HG02852 (cell line): ENCODE results near the gene DPH2.

Experiments used
- ATAC-seq: cut with Tn5 transposase; IDR thresholded peaks from one replicate; pipeline ENCODE4 v1.9.1; 2021; ENCODE audit warnings: mild to moderate bottlenecking, moderate library complexity; ENCODE audit not compliant: unreplicated experiment

Gene DPH2

GRCh38 chr1:43965316-43965715, 4.5 kb upstream of the DPH2 start:
- no peak for ATAC-seq

DNA sequence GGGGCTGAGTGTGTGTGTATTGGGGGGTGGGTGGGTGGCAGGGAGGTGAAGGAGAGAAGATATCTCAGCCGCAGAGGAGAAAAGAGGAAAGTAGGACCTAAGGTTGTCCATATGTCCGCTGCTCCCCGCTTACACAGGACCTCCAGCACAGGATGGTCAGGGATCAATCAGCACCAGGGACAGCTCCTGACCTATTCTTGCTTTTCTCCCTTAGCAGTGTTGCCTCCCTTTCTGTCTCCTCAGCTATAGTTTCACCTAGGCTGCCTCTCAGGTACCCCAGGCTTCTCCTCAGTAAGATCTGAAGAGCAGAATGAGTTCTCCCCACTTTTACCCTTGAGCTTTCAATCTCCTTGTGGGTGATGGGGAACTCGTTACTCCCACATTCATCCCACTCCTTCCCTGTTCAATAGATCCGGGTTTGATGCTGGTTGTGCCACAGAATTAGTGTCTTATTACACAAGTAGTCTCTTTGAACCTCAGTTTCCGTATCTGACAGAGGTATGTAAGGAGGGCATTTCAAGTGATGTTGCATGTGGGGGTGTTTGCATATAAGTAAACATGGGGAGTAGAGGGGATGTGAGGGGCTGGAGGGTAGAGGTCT, 1.4 kb upstream of the DPH2 start:
- ATAC-seq = no peak

DNA sequence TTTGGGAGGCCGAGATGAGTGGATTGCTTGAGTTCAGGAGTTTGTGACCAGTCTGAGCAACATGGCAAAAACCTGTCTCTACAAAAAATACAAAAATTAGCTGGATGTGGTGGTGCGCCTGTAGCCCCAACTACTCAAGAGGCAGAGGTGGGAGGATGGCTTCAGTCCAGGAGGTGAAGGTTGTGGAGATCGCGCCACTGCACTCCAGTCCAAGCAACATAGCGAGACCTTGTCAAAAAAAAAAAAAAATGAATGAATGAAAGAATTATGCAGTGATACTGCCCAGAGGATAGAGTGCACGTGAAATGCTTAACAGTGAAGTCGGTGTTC, 429 bp upstream of the DPH2 start:
- no peak for ATAC-seq

GRCh38 chr1:43970502-43970901, 692 bp downstream of the DPH2 start:
- ATAC-seq = no peak

- ATAC-seq = no peak
These were observed 1.1 kb downstream of the DPH2 start for GRCh38 chr1:43970911-43971310.

DNA sequence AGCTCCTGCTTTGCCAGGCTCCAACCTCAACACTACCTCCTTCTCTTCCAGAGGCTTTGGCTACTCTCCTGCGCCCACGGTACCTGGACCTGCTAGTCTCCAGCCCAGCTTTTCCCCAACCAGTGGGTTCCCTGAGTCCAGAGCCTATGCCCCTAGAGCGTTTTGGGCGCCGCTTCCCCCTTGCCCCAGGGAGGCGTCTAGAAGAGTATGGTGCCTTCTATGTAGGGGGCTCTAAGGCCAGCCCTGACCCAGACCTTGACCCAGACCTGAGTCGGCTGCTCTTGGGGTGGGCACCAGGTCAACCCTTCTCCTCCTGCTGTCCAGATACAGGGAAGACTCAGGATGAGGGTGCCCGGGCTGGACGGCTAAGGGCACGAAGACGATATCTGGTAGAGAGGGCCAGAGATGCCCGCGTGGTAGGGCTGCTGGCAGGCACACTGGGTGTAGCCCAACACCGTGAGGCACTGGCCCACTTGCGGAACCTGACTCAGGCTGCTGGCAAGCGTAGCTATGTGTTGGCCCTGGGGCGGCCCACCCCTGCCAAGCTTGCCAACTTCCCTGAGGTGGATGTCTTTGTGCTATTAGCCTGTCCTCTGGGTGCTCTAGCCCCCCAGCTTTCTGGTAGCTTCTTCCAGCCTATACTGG, 1.6 kb downstream of the DPH2 start:
- no peak for ATAC-seq

GRCh38 chr1:43973981-43974442, 4.2 kb downstream of the DPH2 start:
- peak; percentile 0 for ATAC-seq

- ATAC-seq = peak; percentile 67
These were observed 4.8 kb downstream of the DPH2 start, which contains the start of gene ATP6V0B for GRCh38 chr1:43974443-43975248. Gene ATP6V0B, plus strand, starts transcription at chr1:43974960. Its CDS starts 81 bp downstream, at chr1:43975041.

DNA sequence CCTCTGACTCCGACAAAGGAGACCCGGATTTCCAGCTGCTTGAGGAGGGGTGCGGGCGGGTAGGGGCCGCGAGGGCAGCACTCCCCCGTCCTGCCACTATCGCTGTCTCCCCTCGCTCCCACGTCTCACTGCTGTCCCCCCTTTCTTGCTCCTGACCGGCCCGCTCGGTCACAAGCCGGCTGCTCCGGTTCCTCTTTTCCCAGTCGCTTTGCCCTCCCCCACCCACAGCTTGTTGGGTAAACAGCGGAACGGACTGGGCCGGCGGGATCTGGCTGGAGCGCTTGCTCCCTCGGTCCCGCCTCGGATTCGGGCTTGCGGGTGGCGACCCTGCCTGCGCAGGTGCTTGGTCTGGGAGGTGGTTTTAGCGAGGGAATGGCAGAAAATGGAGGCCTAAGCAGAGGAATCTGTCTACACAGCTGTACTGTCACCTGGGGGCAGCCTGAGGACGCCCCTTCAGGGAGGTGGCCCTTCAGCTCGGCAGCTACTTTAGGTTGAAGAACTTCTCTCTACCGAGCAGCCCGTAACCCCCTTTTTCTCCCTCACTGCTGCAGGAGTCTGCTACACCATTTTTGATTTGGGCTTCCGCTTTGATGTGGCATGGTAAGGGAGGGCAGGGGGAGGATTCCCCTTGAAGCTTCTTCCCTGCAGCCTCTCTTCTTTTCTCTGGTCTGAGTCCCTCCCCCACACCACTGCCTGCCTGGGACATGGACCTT, 5.6 kb downstream of the DPH2 start:
- no peak for ATAC-seq

DNA sequence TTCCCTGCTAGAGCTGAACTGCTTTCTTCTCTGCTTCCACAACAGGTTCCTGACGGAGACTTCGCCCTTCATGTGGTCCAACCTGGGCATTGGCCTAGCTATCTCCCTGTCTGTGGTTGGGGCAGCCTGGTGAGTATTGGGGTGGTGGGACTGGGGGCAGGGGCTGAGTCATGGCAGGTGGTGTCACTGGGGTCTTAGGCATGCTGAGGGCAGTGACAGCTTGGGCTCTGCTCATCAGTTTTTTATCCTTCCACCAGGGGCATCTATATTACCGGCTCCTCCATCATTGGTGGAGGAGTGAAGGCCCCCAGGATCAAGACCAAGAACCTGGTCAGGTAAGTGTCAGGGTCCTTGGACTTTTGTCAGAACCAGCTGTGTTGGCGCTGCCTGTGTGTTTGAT, 6.2 kb downstream of the DPH2 start:
- no peak for ATAC-seq

DNA sequence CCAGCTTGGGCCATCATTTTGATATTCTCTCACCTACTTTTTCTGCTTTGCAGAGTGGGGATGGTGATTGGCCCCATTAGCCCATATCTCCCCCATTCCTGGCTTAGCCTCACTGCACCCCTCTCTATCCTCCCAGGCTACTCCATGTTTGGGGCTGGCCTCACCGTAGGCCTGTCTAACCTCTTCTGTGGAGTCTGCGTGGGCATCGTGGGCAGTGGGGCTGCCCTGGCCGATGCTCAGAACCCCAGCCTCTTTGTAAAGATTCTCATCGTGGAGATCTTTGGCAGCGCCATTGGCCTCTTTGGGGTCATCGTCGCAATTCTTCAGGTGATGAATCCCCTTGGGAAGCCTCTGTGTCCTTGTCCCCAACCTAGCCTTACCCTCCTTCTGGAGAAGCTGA, 7.1 kb downstream of the DPH2 start:
- no peak for ATAC-seq

GRCh38 chr1:43977376-43978263, 7.8 kb downstream of the DPH2 start:
- no peak for ATAC-seq

- no peak for ATAC-seq
These were observed 8.4 kb downstream of the DPH2 start for GRCh38 chr1:43978264-43978550.

DNA sequence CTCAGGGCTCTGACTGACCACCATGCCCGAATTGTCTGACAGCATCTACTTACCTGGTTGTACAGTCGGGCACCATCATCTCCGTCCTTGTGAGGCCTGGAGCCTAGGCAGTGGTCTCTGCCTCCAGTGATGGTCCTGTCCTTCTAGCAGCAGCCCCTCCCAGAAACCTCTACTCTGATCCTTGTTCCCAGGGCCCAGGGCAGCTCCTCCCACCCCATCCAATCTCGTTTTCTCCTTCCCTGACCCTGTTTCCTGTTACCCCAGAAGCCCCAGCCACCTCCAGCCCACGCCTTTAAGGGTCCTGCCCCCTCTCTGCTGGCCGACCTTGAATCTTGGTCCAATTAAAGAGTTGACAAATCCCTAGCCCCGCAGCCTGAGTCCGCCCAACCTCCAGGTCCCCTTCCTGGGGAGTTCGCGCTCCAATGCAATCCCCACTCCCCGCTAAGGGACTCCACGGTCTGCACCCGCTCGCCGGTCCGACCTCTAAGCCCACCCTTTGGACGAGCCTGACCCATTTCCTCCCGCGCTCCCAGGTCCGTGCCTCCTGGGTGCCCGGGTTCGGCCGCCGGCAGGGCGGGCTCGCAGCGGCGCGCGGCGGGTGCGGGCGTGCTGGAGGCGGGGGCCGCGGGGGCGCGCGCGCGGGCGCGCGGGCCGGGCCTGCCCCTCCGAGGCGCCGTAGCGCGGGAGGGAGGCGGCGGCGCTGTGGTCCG, 8.9 kb downstream of the DPH2 start, which contains the start of gene B4GALT2:
Gene B4GALT2 (plus strand): TSS at position 660 of the 710 bp plus-strand sequence. CDS start 1,951 bp downstream, outside the sequence.
- ATAC-seq = no peak

DNA sequence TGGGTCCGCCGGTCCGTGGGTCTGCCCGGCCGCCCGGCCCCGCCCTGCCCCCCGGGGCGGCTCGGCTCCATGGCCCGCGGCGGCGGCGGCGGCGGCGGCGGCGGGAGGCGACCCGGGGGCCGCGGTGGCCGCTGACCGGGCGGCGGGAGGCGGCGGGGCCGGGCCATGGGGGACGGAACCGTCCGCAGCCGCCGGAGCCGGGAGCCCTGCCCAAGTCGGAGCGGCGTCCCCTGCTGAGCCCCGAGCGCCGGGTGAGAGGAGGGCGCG, 9.4 kb downstream of the DPH2 start:
- no peak for ATAC-seq

GRCh38 chr1:43979528-43980254, 9.9 kb downstream of the DPH2 start:
- no peak for ATAC-seq

DNA sequence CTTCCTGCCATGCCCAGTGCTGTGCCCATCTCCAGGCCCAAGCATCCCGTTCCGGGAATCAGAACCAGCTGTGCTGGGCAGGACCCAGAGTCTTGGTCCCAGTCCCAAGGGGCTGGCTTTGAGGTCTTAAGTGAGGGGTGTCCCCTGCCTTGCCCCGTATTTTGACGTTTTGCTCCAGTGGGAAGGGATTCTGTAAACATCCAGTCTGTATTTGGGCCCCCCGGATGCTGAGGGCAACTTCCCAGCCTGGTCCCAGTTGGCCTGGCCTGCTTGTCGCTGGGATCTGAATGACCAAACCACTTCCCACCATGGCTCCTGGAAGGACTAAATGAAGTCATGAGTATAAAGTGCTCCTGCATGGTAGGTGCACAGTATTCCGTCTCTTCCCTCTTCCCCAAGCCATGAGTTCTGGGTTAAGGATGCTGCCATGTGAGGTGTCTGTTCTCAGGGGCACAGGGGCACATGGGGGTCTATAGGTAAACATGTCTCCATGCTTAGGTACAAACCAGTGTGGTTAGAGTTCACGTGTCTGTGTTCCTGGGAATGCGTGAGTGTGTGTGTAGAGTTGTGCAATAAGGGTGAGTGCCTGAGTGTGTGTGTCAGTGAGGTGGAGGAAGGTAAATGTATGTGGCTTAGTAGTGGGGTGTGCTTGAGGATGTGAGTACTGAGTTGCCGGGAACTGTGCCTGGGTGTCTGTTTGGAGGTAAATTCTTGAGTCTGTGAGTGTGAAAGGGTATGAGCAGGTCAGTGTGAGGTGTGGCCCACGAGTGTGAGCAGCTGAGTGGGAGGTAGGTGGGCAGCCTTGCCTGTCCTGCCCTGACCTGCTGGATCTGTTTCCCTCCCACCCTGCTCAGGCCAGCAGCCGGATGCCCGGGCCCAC, 10.7 kb downstream of the DPH2 start:
- no peak for ATAC-seq

DNA sequence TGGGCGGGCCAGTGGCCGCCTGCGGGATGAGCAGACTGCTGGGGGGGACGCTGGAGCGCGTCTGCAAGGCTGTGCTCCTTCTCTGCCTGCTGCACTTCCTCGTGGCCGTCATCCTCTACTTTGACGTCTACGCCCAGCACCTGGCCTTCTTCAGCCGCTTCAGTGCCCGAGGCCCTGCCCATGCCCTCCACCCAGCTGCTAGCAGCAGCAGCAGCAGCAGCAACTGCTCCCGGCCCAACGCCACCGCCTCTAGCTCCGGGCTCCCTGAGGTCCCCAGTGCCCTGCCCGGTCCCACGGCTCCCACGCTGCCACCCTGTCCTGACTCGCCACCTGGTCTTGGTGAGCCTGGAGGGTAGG, 11.3 kb downstream of the DPH2 start:
- ATAC-seq = no peak

GRCh38 chr1:43981636-43982035, 11.8 kb downstream of the DPH2 start:
- no peak for ATAC-seq
